Endothelial cell of umbilical vein (primary cell): ENCODE results near the gene SUSD2. TPM values are rescaled to one million over a fixed set of nuclear protein-coding genes. Genes with fewer than 3 reads are reported as not detected.
A peak's percentile ranks its signal among the peaks of the same experiment; 100 is the strongest.

ENCODE experiments used
- BruUV-seq: library from RNA; stranded (reverse); fragments of 400-500 nt; replicated peaks from 2 replicates; lab custom pipeline; 2021; lab: Mats Ljungman, UMichigan
- CTCF ChIA-PET: fragments of 300-600, 350-600 bp; sonication (Branson Sonifier 250); formaldehyde crosslinking; loops from one replicate; lab custom pipeline; 2021; ENCODE audit warnings: antibody characterized with exemption, inconsistent platforms; lab: Charles Lee
- POLR2A ChIA-PET: fragments of 300-600, 350-600 bp; sonication (Branson Sonifier 250); formaldehyde crosslinking; loops from one replicate; lab custom pipeline; 2021; ENCODE audit warnings: antibody characterized with exemption, inconsistent platforms; lab: Charles Lee
- DNase-seq: peaks from one replicate; pipeline ENCODE4 v3.0.0-alpha.2; 2011; ENCODE audit warnings: low read depth, low spot score
- FAIRE-seq: peaks from 2 replicates; lab custom pipeline; 2011; peaks lifted over from hg19 to GRCh38; lab: Jason Lieb, UNC
- H2AFZ ChIP-seq: 2 replicates; pipeline ENCODE4 v1.6.0; 2012; ENCODE audit warnings: low read depth, low read length, control low read depth, inconsistent platforms
- H3K27ac ChIP-seq: 2 replicates; pipeline ENCODE4 v1.5.1; 2011; ENCODE audit warnings: low read depth, mild to moderate bottlenecking, control low read depth, low read length, moderate library complexity; ENCODE audit not compliant: insufficient read depth
- H3K27me3 ChIP-seq, 2 experiments: 2 replicates each; pipeline versions ENCODE4 v1.6.0 to v1.6.1; 2011; ENCODE audit warnings: low read length in 2 of 2, mixed read lengths in 1 of 2; ENCODE audit not compliant: control insufficient read depth in 2 of 2, insufficient read depth in 2 of 2
- H3K36me3 ChIP-seq, 2 experiments: 2 replicates in 1 of 2; 3 replicates in 1 of 2; pipeline ENCODE4 v1.5.1; 2011; ENCODE audit warnings: low read length in 2 of 2, mild to moderate bottlenecking in 1 of 2, moderate library complexity in 1 of 2; ENCODE audit not compliant: control insufficient read depth in 2 of 2, insufficient read depth in 2 of 2; ENCODE audit errors: extremely low read depth in 1 of 2
- H3K4me1 ChIP-seq: 3 replicates; pipeline ENCODE4 v1.5.1; 2011; ENCODE audit warnings: mild to moderate bottlenecking, low read length; ENCODE audit not compliant: control insufficient read depth, insufficient read depth; ENCODE audit errors: extremely low read depth
- H3K4me2 ChIP-seq: 2 replicates; pipeline ENCODE4 v1.6.1; 2011; ENCODE audit warnings: low read length, control low read depth, mixed read lengths; ENCODE audit not compliant: insufficient read depth
- H3K4me3 ChIP-seq, 3 experiments: fragments of 200-600 bp in 1 of 3; sonication (generic), shearing (Covaris generic) in 1 of 3; replicated peaks in 1 of 3; 2 replicates each; pipeline ENCODE4 v1.5.1; 2011 to 2016; ENCODE audit warnings: control low read depth in 3 of 3, low read length in 3 of 3, mild to moderate bottlenecking in 2 of 3, inconsistent platforms in 1 of 3, low read depth in 1 of 3, moderate library complexity in 1 of 3; ENCODE audit not compliant: insufficient read depth in 1 of 3
- H3K79me2 ChIP-seq: 2 replicates; pipeline ENCODE4 v1.6.0; 2012; ENCODE audit warnings: low read length, inconsistent platforms; ENCODE audit not compliant: control insufficient read depth, insufficient read depth
- H3K9ac ChIP-seq: replicated peaks from 2 replicates; pipeline ENCODE3; 2011; ENCODE audit warnings: low read length, control low read depth; ENCODE audit not compliant: insufficient read depth; ENCODE audit errors: extremely low read depth
- H3K9me1 ChIP-seq: replicated peaks from 3 replicates; pipeline ENCODE4 v1.6.0; 2011; ENCODE audit warnings: mild to moderate bottlenecking, low read length; ENCODE audit not compliant: control insufficient read depth, insufficient read depth; ENCODE audit errors: extremely low read depth
- H3K9me3 ChIP-seq: replicated peaks from 2 replicates; pipeline ENCODE4 v1.5.1; 2012; ENCODE audit warnings: low read length, inconsistent platforms; ENCODE audit not compliant: control insufficient read depth, insufficient read depth
- H4K20me1 ChIP-seq: replicated peaks from 2 replicates; pipeline ENCODE3; 2011; ENCODE audit warnings: mild to moderate bottlenecking, low read length; ENCODE audit not compliant: control insufficient read depth, insufficient read depth; ENCODE audit errors: extremely low read depth
- EZH2 ChIP-seq: IDR thresholded peaks from 2 replicates; pipeline ENCODE4 v1.6.1; 2012; ENCODE audit warnings: borderline replicate concordance, low read depth, mild to moderate bottlenecking, moderate library complexity, low read length, inconsistent platforms; ENCODE audit not compliant: severe bottlenecking
- FOS ChIP-seq: IDR thresholded peaks from 2 replicates; pipeline ENCODE4 v1.6.1; 2011; ENCODE audit warnings: mild to moderate bottlenecking, low read length, moderate library complexity, borderline replicate concordance; ENCODE audit not compliant: insufficient read depth
- GATA2 ChIP-seq: IDR thresholded peaks from 2 replicates; pipeline ENCODE4 v1.7.0; 2011; ENCODE audit warnings: low read depth, mild to moderate bottlenecking, moderate library complexity, mixed read lengths, low read length; ENCODE audit not compliant: insufficient read length, insufficient read depth
- JUN ChIP-seq: IDR thresholded peaks from 2 replicates; pipeline ENCODE4 v1.6.1; 2011; ENCODE audit warnings: borderline replicate concordance, low read depth; ENCODE audit not compliant: insufficient read length, insufficient read depth
- MYC ChIP-seq: IDR thresholded peaks from one replicate; pipeline ENCODE4 v1.6.1; 2011; ENCODE audit warnings: mild to moderate bottlenecking, low read depth, low read length
- POLR2A ChIP-seq: IDR thresholded peaks from 2 replicates; pipeline ENCODE4 v1.6.1; 2012; ENCODE audit warnings: low read depth, mild to moderate bottlenecking, control low read depth, low read length
- POLR2AphosphoS5 ChIP-seq: IDR thresholded peaks from 2 replicates; pipeline ENCODE4 v1.6.1; 2012; ENCODE audit warnings: low read depth, mild to moderate bottlenecking, control low read depth, low read length, moderate library complexity; ENCODE audit not compliant: insufficient read depth
- dilution Hi-C: fragments of 300-500 bp; cut with MboI; formaldehyde crosslinking; loops from one replicate; pipeline ENCODE4 v1.15.0; 2019; ENCODE audit warnings: low sequenced_read_pairs; ENCODE audit not compliant: extremely low pct_ligation_motif_present
- intact Hi-C: fragments of 100-400 bp; cut with micrococcal nuclease; formaldehyde crosslinking; loops from one replicate; pipeline ENCODE4 v1.10.0; 2022
- polyA plus RNA-seq, 4 experiments: library from polyadenylated mRNA; depleted of rRNA in 3 of 4; stranded (reverse) in 3 of 4; unstranded in 1 of 4; fragments of >200 nt; gene quantifications; 2 replicates each; pipeline versions ENCODE4 v1.2.1 to v1.2.3, GENCODE V29; 2011 to 2012; ENCODE audit warnings: missing spikeins in 1 of 4
- total RNA-seq: library from RNA; stranded (reverse); gene quantifications from 2 replicates; pipeline ENCODE4 v1.2.3, GENCODE V29; 2021
- TF ChIP-seq, protein P1 (sequence below), 2 donors: IDR thresholded peaks; 1 replicate in 1 of 2; 2 replicates in 1 of 2; pipeline ENCODE4 v1.5.1; 2011; ENCODE audit warnings: low read length in 2 of 2, mild to moderate bottlenecking in 2 of 2, moderate library complexity in 2 of 2, control low read depth in 1 of 2, inconsistent platforms in 1 of 2, low read depth in 1 of 2; ENCODE audit not compliant: insufficient read depth in 1 of 2; ENCODE audit errors: extremely low read depth in 1 of 2
- TF ChIP-seq, protein P2 (sequence below): IDR thresholded peaks from 2 replicates; pipeline ENCODE4 v1.6.1; 2011; ENCODE audit not compliant: insufficient read depth, insufficient read length

The SUSD2 gene
- total and polyA plus RNA-seq, 2 donors (not counting 3 experiments of a cell fraction or from before 2014, with no cell fraction given): 0.26 to 0.27 TPM

DNA sequence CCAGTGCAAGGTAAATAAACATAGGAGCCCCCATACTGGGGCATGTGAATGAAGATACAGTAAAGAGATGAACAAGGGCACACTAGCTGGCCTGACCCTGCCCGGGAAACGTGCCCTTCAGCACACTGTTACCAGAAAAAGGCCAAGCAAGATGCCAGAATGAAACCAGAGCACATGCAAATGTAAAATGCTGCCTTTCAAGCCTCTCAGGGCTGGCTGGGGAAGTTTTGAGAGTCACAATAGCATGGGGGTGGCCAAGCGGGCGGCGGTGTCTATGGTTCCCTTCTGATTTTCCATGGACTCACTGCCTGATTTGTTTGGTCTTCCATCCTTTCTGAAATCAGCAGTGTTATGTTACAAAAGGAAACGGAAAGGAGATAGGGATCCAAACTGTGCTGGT, 18.9 kb upstream of the SUSD2 start:
- TF ChIP-seq POLR2AphosphoS5 (no peak), GATA2 (no peak), POLR2A (no peak), FOS (no peak), EZH2 (no peak), JUN (no peak), MYC (no peak)
- TF ChIP-seq, protein P1, sequence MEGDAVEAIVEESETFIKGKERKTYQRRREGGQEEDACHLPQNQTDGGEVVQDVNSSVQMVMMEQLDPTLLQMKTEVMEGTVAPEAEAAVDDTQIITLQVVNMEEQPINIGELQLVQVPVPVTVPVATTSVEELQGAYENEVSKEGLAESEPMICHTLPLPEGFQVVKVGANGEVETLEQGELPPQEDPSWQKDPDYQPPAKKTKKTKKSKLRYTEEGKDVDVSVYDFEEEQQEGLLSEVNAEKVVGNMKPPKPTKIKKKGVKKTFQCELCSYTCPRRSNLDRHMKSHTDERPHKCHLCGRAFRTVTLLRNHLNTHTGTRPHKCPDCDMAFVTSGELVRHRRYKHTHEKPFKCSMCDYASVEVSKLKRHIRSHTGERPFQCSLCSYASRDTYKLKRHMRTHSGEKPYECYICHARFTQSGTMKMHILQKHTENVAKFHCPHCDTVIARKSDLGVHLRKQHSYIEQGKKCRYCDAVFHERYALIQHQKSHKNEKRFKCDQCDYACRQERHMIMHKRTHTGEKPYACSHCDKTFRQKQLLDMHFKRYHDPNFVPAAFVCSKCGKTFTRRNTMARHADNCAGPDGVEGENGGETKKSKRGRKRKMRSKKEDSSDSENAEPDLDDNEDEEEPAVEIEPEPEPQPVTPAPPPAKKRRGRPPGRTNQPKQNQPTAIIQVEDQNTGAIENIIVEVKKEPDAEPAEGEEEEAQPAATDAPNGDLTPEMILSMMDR (IDR thresholded peaks at IDR 0.05; ENCODE audit: extremely low read depth in 1 of 2, insufficient read depth in 1 of 2, low read depth in 1 of 2, low read length in 2 of 2): no peak
- TF ChIP-seq, protein P2, sequence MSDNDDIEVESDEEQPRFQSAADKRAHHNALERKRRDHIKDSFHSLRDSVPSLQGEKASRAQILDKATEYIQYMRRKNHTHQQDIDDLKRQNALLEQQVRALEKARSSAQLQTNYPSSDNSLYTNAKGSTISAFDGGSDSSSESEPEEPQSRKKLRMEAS: no peak
- CTCF ChIA-PET: interaction anchor here (1.5 kb wide), 1 partner anchor 100 kb away, joined by 3 read pairs; no protein-coding TSS in a partner anchor
- BruUV-seq: no TSS peak

More for the DNA sequence above, 18.9 kb upstream of the SUSD2 start:
- Histone ChIP-seq H4K20me1 (no peaks in the 10 kb centered on the region), H3K27me3 (no peaks in the 10 kb centered on the region), H3K9me1 (no peaks in the 10 kb centered on the region), H3K79me2 (peaks cover 4% of the 10 kb centered on the region), H2AFZ (no peak overlapping the region), H3K9ac (no peak overlapping the region), H3K27ac (no peak overlapping the region), H3K4me3 (no peak overlapping the region), H3K9me3 (no peaks in the 10 kb centered on the region), H3K4me2 (no peak overlapping the region), H3K4me1 (no peaks in the 10 kb centered on the region), H3K36me3 (peaks cover 3 to 16% of the 10 kb centered on the region in 2 experiments)
- intact Hi-C loops: no loop called here
- FAIRE-seq: no peak
- POLR2A ChIA-PET: no interaction called here
- dilution Hi-C loops: no loop called here
- DNase-seq: peak; percentile 24
